ENCODE results near the gene THPO.
"Not testable (repeated sequence)": the region's sequence is repeated elsewhere in the genome, so short reads cannot be mapped to it uniquely, and the experiment has no call there.

Gene THPO

DNA sequence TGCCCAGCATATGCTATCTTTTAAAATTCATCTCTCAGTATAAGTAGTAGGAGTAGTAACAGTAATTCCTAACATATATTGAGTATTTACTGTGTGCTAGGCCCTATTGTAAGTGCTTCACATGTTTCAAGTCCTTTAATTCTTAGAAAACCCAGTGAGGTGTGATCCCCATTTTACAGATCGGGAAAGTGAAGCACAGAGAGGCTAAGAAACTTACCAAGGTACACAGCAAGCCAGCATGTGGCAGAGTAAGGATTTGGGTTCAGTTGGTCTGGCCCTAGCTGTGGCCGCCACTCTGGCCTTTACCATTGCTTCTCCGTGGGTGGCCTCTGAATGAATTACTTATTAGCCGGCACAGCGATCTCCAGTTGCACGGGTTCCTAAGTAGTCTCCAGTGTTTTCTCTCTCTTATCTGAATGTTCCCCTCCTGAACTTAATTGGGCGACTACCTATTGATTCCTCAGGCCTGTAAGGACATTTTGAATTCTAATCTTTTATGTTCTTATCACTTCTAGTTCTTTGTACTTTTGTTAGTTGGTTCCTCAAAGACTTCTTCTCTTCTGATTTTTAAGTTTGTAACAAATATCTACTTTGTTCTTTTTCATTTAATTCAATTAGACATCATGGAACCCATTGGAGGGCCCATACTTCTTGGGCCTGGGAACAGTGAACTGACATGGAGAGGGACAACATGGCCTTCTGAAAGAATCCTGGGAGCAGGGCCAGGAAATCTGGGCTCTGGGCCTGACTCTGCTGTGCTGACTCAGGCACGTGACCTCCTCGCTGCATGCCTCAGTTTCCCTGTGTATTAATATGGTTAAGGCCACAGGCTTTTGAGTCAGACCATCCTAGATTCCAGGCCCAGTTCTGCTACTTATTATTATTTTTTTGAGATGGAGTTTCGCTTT is 28.2 kb downstream of the THPO start:
- DNase-seq (ENCODE audit: low read depth): no peak

DNA sequence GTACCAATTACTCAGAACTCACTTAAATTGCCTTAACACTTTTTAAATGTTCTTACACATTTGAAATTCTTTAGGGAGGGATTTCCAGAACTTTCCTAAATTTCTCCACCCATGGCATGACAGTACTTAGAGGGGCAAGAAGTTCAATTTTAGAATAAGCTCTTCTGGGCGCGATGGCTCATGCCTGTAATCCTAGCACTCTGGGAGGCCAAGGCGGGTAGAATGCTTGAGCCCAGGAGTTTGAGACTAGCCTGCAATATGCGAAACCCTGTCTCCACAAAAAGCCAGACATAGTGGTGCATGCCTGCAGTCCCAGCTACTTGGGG is 30.0 kb downstream of the THPO start:
- DNase-seq (ENCODE audit: low read depth): no peak

DNA sequence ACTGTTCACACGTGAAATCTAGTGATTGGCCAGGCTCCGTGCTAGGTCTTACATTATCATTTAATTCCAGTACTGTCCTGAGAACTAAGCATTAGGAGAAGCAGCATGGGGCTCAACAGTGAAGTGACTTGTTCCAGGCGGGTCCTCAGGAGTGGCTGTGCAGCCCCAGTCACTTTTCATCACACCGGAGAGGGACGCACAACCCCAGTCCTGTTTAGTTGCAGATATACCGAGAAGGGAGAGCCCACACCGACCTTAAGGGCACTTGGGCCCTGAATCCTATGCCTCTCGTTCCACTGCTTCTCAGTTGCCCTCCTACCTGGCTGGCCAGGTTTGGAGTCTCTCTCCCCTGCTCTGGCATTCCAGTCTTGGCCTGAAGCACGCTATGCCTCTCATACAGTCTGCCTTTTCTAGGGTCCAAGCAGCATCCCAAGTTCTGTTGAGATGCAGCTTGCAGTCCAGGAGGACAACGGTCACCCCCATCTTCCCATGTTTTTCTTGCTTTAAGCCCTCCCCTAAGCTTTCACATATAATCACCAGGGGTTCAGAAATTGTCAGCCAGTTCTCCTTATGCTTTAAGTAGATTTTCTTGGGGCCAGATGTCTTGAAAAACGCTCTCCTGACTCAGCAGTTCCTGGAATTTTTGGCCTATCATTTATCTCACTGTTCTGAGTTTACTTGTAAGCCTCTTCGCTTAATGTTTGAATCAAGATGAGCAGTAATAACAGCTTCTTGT is 30.5 kb downstream of the THPO start:
- DNase-seq (ENCODE audit: low read depth): no peak

DNA sequence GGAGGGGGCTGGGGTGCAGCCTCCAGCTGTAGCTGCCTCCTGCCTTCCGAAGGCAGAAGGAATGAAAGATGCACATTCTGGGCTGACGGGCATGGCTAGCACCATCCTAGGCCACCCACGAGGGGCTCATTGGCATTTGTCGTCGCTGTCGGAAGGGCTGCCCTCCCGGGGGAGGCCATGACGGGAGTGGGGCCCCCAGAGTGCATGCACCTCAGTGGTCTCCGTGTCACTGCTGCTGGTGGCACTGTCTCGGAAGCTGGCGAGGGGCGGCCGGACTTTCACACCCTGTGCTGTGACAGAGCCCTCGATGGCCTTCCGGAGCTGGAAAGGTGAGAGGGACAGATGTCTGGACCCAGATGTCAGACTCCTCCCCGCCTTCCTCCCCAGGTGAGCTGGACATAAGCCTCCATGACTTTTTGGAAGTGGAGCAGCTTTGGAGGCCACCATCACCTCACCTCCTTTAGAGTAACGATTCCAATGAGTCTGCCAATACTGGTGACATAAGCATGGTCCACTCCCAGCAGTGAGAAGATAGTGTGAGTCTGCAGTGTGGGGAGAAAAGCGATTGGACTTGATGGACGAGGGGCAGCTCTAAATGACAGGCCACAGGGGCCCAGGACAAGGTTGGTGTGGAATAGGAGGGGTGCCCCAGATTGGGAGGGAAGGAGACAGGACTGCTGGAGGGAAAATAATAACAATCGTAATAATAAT is 31.4 kb downstream of the THPO start:
- DNase-seq (ENCODE audit: low read depth): no peak

DNA sequence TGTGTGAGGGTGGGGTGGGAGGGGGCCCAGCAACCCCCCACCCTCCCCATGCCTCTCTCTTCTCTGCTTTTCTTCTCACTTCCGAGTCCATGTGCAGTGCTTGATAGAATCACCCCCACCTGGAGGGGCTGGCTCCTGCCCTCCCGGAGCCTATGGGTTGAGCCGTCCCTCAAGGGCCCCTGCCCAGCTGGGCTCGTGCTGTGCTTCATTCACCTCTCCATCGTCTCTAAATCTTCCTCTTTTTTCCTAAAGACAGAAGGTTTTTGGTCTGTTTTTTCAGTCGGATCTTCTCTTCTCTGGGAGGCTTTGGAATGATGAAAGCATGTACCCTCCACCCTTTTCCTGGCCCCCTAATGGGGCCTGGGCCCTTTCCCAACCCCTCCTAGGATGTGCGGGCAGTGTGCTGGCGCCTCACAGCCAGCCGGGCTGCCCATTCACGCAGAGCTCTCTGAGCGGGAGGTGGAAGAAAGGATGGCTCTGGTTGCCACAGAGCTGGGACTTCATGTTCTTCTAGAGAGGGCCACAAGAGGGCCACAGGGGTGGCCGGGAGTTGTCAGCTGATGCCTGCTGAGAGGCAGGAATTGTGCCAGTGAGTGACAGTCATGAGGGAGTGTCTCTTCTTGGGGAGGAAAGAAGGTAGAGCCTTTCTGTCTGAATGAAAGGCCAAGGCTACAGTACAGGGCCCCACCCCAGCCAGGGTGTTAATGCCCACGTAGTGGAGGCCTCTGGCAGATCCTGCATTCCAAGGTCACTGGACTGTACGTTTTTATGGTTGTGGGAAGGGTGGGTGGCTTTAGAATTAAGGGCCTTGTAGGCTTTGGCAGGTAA is 32.5 kb downstream of the THPO start:
- no peak for DNase-seq (ENCODE audit: low read depth)

DNA sequence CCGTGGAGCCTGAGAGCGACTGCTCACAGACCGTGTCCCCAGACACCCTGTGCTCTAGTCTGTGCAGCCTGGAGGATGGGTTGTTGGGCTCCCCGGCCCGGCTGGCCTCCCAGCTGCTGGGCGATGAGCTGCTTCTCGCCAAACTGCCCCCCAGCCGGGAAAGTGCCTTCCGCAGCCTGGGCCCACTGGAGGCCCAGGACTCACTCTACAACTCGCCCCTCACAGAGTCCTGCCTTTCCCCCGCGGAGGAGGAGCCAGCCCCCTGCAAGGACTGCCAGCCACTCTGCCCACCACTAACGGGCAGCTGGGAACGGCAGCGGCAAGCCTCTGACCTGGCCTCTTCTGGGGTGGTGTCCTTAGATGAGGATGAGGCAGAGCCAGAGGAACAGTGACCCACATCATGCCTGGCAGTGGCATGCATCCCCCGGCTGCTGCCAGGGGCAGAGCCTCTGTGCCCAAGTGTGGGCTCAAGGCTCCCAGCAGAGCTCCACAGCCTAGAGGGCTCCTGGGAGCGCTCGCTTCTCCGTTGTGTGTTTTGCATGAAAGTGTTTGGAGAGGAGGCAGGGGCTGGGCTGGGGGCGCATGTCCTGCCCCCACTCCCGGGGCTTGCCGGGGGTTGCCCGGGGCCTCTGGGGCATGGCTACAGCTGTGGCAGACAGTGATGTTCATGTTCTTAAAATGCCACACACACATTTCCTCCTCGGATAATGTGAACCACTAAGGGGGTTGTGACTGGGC is 33.3 kb downstream of the THPO start:
- DNase-seq (ENCODE audit: low read depth): no peak

DNA sequence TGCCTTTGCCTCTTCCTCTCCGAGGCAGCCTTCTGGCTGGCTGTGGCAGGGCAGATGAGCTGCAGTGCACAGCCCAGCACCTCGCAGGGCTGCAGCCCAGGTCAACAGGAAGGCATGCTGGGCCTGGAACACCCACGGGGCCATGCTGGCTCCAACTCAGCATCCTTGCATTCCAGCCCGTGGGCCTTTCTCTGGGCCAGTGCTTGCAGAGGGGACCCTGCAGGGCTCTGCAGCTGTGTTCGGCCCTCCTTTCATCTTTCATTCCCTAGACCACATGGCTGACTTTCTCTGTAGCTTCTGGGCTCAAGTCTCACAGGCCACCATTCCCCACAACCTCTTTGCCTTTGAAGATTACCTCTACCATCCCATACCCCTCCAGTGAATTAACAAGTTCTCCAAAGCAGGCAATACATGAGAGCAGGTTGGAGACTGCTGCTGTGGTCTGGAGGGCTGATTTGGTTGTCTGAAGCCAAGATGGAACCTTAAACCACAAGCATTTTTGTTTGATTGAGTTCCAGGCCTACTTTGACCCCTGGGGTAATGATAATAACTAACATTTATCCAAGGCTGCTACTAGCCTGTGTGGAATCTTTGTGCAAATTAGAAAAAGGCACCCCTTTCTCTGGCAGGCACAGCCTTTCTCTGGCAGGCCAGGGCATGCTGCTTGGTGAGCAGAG is 34.7 kb downstream of the THPO start:
- DNase-seq (ENCODE audit: low read depth): no peak

DNA sequence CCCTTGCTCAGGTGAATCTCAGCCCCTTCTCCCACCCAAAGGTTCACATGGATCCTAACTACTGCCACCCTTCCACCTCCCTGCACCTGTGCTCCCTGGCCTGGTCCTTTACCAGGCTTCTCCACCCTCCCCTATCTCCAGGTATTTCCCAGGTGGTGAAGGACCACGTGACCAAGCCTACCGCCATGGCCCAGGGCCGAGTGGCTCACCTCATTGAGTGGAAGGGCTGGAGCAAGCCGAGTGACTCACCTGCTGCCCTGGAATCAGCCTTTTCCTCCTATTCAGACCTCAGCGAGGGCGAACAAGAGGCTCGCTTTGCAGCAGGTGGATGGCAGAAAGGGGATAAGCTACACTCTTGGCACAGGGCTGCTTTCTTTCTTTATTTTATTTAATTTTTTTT is 36.1 kb downstream of the THPO start:
- DNase-seq (ENCODE audit: low read depth): no peak

DNA sequence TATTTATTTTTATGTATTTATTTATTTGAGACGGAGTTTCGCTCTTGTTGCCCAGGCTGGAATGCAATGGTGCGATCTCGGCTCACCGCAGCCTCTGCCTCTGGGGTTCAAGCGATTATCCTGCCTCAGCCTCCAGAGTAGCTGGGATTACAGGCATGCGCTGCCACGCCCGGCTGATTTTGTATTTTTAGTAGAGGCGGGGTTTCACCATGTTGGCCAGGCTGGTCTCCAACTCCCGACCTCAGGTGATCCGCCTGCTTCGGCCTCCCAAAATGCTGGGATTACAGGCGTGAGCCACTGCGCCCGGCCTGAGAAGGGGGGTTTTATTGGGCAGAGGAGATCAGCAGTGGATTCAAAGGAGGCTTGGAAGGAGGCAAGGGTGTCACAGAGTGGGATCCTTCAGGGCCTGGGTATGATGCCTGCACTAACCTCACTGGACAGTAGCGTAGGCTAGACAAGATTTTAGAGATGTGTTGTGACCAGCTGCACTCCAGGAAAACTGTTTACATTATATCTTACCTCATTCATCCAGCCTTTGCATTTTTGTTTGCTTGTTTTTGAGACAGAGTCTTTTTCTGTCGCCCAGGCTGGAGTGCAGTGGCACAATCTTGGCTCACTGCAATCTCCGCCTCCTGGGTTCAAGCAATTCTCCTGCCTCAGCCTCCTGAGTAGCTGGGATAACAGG is 38.4 kb downstream of the THPO start:
- DNase-seq (ENCODE audit: low read depth): not testable (repeated sequence)

DNA sequence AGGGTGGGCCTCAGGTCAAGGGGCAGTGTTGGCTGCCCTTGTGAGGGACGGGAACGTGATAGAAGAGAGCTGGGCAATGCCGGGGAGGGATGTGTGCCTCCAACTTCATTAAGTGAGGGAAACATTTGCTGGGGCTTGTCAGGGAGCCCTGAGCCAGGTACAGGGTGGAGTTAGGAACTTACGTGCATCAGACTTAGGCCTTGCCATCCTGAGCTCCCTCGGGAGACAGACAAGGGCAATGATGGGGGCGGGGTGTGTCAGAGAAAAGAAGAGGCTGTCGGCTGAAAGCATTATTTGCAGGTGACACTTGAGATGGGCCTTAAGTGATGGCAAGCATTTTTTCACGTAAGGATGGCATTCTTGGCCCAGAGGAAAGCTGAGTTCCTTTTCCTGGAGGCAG is 39.0 kb downstream of the THPO start:
- no peak for DNase-seq (ENCODE audit: low read depth)

DNA sequence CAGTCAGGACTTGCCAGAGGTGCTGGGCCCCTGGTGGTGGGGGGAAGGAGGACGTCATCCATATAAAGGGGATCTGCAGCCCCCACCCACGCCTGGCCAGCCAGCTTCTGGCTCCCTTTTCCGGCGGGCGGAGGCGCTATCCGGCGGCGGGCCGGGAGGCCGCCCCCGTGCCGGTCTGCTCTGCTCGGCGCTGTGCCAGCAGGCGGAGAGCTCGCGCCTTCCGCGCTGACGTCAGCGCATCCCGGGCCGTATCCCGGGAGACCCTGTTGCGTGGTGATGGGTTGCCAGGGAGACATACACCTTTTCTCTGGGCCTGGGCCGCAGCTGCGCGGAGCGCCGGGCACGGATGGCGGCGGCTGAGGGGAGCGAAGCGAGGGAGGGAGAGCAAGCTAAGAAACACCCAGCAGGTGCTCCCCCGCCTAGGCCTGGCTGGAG is 39.5 kb downstream of the THPO start:
- no peak for DNase-seq (ENCODE audit: low read depth)

DNA sequence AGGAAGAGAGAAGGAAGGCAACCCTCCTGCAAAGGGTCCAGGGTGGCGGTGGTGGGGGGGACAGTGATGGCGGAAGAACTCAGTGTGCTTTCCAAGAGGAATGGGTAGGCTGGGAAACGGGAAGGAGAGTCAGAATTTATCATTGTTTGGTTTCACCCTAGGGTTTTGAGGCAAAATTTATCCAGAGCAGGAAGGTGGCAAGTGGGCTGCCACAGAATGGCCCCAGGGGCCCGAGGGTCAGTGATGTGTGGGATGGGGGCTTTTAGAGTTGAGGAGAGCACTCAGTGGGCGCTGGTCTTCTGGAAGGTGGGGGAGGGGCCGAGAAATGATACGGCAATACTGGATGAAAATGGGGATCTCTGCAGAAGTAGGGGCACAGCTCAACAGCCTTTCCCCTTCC is 40.0 kb downstream of the THPO start:
- no peak for DNase-seq (ENCODE audit: low read depth)

DNA sequence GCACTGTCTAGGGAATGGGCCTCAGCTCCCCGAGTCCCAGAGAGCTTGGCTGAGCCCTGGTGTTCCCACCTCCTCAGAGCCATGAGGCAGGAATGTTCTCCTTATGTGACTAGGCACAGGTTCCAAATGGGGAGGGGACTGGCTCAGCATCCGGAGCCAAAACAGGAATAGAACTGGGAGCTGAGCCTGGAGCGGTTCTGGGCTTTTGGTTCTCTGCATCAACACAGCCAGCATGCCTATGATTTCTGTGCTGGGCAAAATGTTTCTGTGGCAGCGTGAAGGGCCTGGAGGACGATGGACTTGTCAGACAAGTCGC is 40.6 kb downstream of the THPO start, which contains the start of gene FAM131A:
FAM131A (plus strand) TSS at position 202 of the 316 bp plus-strand sequence; CDS start at position 233, 31 bp downstream.
- no peak for DNase-seq (ENCODE audit: low read depth)

DNA sequence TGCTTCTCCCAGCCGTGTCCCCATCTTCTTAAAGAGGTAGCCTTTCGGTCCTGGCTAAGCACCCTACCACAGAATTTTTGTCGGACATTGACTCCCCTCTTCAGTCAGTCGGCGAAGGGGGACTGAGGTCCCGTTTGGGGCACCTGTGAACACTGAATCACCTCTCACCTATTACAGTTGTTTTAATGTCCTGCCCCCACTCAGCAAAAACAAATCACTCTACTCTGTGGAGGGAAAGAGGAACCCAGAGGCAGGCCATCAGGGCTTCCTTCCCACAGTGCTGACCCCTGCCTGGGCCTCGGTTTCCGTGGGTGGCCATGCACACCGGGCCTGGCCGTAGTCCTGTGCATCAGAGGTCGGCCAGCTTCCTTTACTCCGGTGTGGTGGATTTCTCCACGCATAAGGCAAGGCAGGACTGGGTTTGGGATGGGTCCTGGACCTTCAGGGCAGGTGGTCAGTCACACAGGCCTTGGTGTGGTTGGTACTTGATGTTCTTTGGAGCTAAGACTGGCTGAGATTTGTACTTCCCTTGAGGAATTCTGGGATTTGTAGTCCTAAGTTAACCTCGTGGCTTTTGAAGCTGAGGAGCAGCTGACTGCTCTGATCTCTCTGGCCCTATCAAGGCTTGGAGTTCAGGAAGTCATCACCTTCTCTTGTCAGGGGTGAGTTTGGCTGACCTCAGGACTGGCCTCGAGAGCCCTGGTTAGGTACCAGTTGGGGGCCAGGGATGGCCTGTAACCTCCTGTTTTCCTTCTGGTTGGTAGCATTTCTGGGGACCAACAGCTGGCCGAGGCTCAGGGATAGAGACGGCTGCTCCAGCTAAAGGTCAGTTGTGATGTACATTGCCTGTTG is 41.2 kb downstream of the THPO start:
- DNase-seq (ENCODE audit: low read depth): peak; percentile 57

DNA sequence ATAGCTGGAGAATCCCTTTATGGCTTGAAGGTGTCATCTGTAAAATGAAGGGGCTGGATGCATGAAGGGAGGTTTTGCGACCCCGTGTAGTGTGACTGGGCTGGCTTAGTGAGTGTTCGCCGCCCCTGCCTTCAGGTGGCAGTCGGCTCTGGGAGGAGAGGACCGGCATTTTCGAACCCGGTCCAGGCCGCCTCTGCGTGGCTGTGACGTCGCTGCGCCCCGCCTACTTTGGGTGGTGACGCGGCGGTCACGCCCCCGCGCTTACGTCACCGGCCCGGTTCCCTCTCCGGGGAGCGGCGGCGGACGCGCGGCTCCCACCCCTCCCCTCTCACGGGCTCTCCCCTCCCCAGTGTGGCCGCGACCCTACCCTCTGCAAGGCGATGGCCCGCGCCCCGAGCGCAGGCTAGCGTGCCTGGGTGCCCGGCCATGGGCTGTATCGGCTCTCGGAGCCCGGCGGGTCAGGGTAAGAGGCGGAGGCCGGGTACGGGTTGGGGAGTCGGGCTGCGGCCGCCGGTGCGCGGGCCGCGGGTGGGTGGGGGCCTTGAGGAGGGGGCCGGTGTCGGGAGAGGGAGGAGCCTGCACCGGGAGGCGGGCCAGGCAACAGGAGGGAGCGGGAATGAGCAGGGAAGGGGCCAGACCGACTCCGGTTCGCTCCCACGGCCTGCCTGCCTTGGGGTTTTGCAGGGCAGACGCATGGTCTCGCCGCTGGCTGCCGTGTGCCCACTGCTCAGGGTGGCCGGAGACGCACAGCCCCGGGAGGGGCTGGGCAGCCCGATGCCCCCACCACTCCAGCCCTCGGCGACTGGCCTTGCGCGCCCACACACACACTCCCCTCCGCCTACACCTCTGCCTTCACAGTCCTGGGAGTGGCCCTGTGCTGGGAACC is 42.1 kb downstream of the THPO start:
- DNase-seq (ENCODE audit: low read depth): no peak

DNA sequence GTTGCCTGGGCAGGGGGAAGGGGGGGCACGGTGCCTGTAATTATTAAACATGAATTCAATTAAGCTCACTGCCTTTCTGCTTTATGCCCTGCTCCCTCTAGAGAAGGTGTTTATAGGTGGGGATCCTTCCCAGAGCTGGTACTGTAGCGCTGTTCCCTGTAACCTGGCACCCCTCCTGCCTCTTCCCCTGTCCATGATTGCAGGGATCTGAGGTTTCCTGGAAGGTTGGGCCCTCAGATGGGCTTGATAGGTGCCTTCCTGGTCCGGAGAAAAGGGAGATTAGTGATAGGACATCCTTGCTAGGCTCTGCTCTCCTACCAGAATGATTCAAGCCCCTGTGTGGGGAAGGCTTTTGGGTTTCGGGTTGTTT is 42.7 kb downstream of the THPO start:
- DNase-seq (ENCODE audit: low read depth): no peak

DNA sequence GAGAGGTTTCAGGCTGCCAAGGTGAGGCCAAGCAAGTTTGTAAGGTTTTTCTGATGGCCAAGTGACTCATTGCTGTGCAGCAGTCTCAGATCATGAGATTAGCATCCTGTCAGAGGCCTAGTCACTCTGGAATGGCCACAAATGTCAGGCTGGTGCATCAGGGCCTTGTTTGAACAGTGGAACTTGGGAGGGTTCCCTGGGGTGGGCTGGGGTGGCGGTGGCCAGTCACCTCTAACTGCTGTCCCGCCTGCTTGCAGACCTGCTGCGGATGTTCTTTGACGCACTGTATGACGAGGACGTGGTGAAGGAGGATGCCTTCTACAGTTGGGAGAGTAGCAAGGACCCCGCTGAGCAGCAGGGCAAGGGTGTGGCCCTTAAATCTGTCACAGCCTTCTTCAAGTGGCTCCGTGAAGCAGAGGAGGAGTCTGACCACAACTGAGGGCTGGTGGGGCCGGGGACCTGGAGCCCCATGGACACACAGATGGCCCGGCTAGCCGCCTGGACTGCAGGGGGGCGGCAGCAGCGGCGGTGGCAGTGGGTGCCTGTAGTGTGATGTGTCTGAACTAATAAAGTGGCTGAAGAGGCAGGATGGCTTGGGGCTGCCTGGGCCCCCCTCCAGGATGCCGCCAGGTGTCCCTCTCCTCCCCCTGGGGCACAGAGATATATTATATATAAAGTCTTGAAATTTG is 43.4 kb downstream of the THPO start:
- no peak for DNase-seq (ENCODE audit: low read depth)

DNA sequence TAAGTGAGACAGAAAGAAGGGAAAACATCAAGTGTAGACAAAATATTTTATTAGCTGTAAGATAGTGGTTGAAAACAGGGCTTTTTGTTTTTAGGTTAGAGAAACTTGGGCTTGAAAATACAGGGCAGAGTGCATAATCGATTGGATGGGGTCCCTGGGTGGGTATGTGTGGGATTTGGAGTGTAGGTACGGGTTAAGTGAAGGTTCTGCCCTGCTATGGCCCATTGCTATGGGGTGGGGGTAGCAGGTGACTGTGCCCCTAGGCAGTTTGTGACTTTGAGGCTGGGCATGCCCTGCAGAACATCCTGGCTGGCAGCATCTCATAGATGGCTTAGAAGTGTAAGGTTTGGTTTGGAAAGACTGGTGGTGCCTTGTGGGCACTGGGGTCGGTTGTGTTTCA is 44.3 kb downstream of the THPO start:
- no peak for DNase-seq (ENCODE audit: low read depth)

Measured in fibroblast of the conjunctiva (primary cell).